Upper lobe of right lung (tissue), 1 donor: ENCODE measurements around the gene CCL20. TPM values are rescaled to one million over a fixed set of nuclear protein-coding genes. Genes with fewer than 3 reads are reported as not detected.
A peak's percentile ranks its signal among the peaks of the same experiment; 100 is the strongest.
"Not testable (repeated sequence)": the region's sequence is repeated elsewhere in the genome, so short reads cannot be mapped to it uniquely, and the experiment has no call there.

Experiments used
- ATAC-seq: fragments of 200-7000 bp; cut with Tn5 transposase; one replicate; pipeline ENCODE4 v1.9.1; 2020; ENCODE audit warnings: mild to moderate bottlenecking, moderate library complexity
- DNase-seq: peaks from one replicate; pipeline ENCODE4 v3.0.0-alpha.2; 2020
- H3K27ac ChIP-seq: fragments of 200-600 bp; one replicate; pipeline ENCODE4 v1.8.0; 2022
- H3K27me3 ChIP-seq: fragments of 200-600 bp; one replicate; pipeline ENCODE4 v1.8.0; 2022; ENCODE audit warnings: mild to moderate bottlenecking
- H3K36me3 ChIP-seq: fragments of 200-600 bp; one replicate; pipeline ENCODE4 v1.8.0; 2022
- H3K4me1 ChIP-seq: fragments of 200-600 bp; one replicate; pipeline ENCODE4 v1.8.0; 2022
- H3K4me3 ChIP-seq: fragments of 200-600 bp; one replicate; pipeline ENCODE4 v1.8.0; 2022; ENCODE audit warnings: mild to moderate bottlenecking
- H3K9me3 ChIP-seq: fragments of 200-600 bp; one replicate; pipeline ENCODE4 v1.8.0; 2022
- intact Hi-C: fragments of 100-400 bp; cut with DNase I; formaldehyde crosslinking; loops from one replicate; pipeline ENCODE4 v1.11.0; 2022
- total RNA-seq: library from RNA; stranded (reverse); fragmentation: NEBNext Ultra II Directional; extraction: Animal tissue kit (Norgen Biotek cat#: 25700); gene quantifications from one replicate; pipeline ENCODE4 v1.2.1, GENCODE V29; 2021
- TF ChIP-seq, protein P1 (sequence below): fragments of 200-600 bp; IDR thresholded peaks from one replicate; pipeline ENCODE4 v1.8.0; 2022; ENCODE audit warnings: antibody characterized with exemption
- donor health status: DM: no; HTN: yes; CAD: no; lungs with severe emphysema.

Gene CCL20
- total RNA-seq, 1 donor from 2014 or later, result 4.9 TPM

DNA sequence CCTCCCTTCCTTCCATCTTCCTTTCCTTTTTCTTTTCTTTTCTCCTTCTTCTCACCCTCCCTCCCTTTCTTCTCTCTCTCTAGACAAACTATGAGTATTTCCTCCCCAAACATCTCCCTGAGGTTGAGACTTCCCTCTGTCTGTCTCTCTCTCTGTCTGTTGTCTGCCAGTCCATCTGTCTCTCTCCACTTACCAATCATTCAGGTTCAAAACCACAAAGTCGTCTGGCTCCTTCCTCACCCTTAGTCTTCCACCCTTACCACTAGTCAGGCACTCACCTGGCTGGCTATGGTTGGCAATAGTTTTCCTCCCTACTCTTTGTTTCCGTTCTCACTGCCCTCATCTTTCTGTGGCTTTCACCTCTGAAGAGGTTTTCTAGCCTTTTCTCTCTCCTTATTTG is 12.9 kb downstream of the CCL20 start:
- Histone ChIP-seq H3K36me3 (no peaks in the 10 kb centered on the region), H3K4me1 (no peaks in the 10 kb centered on the region), H3K27ac (no peak overlapping the region), H3K27me3 (no peaks in the 10 kb centered on the region), H3K9me3 (no peaks in the 10 kb centered on the region), H3K4me3 (no peak overlapping the region)
- intact Hi-C loops, result no loop called here
- no peak for ATAC-seq
- no peak for DNase-seq
- TF ChIP-seq, protein P1, sequence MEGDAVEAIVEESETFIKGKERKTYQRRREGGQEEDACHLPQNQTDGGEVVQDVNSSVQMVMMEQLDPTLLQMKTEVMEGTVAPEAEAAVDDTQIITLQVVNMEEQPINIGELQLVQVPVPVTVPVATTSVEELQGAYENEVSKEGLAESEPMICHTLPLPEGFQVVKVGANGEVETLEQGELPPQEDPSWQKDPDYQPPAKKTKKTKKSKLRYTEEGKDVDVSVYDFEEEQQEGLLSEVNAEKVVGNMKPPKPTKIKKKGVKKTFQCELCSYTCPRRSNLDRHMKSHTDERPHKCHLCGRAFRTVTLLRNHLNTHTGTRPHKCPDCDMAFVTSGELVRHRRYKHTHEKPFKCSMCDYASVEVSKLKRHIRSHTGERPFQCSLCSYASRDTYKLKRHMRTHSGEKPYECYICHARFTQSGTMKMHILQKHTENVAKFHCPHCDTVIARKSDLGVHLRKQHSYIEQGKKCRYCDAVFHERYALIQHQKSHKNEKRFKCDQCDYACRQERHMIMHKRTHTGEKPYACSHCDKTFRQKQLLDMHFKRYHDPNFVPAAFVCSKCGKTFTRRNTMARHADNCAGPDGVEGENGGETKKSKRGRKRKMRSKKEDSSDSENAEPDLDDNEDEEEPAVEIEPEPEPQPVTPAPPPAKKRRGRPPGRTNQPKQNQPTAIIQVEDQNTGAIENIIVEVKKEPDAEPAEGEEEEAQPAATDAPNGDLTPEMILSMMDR, result no peak

DNA sequence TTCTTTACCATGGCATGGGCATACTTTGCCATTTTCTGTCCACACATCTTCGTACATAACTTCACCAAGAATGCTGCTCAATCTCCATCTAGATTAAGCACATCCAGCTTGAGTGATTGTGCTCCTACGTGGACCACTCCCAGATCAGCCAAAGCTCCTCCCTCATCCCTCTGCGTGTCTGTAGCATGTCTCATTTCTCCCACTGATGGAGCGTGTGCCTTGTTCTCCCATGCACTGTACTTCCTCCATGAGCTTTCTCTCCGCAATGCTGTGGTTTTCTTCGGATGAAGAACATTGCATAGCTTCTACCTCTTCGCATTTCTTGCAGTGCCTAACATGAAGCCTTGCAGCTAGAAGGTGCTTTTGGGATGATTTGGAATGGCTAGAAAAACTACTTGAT is 13.5 kb downstream of the CCL20 start:
- H3K27ac ChIP-seq, result no peak overlapping the region
- no peaks in the 10 kb centered on the region for H3K27me3 ChIP-seq
- no peak for DNase-seq
- intact Hi-C loops, result no loop called here
- no peaks in the 10 kb centered on the region for H3K36me3 ChIP-seq
- no peaks in the 10 kb centered on the region for H3K9me3 ChIP-seq
- peak; percentile 38 for ATAC-seq
- H3K4me3 ChIP-seq, result no peak overlapping the region
- TF ChIP-seq, protein P1, result no peak
- no peaks in the 10 kb centered on the region for H3K4me1 ChIP-seq

DNA sequence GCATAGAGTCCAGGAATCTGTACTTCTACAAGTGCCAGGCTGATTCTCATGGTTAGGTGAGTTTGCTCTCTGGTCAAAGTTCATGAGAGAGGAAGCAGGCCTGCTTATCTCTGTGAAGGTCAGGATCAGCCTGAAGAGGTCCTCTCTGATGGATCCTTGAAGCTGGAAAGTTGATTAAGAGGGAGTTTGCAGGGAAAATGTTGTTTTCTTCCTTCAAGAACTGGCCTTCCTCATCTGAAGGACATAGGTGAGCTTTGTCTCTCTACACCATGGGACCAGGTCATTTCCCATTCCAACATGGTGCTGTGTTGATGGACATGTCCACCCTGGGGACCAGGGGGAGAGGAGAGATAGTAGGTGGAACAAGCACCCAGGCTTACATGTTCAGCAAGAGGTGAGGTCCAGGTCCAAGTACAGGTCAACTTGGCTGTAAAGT is 14.9 kb downstream of the CCL20 start:
- Histone ChIP-seq H3K9me3 (no peaks in the 10 kb centered on the region), H3K27me3 (no peaks in the 10 kb centered on the region), H3K4me1 (no peaks in the 10 kb centered on the region), H3K4me3 (no peak overlapping the region), H3K36me3 (no peaks in the 10 kb centered on the region), H3K27ac (no peak overlapping the region)
- ATAC-seq (no peak), DNase-seq (no peak)
- TF ChIP-seq, protein P1, result no peak
- intact Hi-C loops, result no loop called here

DNA sequence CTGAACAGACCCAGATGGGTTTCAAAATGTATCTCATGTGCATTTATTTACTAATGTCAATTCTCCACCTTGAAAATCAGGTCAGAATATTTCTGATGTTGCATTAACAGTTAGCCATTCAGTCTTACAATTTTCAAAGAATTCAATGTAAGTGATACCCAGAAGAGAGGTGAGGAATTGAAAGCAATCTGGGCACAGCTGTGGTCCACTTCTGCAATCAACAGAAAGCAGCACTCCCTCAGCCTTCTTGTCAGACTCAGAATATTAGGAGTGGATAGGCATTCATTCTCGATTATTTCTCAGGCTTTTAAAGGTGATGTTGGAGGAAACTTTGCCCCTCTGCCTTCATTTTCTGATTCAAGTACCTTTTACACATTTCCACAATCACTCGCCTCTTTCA is 15.7 kb downstream of the CCL20 start:
- intact Hi-C loops, result no loop called here
- Histone ChIP-seq H3K27me3 (no peaks in the 10 kb centered on the region), H3K27ac (no peak overlapping the region), H3K9me3 (no peaks in the 10 kb centered on the region), H3K4me3 (no peak overlapping the region), H3K4me1 (no peaks in the 10 kb centered on the region), H3K36me3 (no peaks in the 10 kb centered on the region)
- ATAC-seq (no peak), DNase-seq (no peak)
- TF ChIP-seq, protein P1, result no peak

DNA sequence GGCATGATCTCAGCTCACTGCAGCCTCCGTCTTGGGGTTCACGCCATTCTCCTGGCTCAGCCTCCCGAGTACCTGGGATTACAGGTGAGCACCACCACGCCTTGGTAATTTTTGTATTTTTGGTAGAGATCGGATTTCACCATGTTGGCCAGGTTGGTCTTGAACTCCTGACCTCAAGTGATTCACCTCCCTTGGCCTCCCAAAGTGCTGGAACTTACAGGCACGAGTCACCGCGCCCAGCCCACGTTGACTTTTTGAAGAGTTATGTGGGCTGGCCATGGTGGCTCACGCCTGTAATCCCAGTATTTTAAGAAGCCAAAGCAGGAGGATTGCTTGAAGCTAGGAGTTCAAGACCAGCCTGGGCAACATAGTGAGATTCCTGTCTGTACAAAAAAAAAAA is 20.8 kb downstream of the CCL20 start:
- Histone ChIP-seq H3K36me3 (no peaks in the 10 kb centered on the region), H3K9me3 (no peaks in the 10 kb centered on the region), H3K27ac (no peak overlapping the region), H3K27me3 (no peaks in the 10 kb centered on the region), H3K4me1 (no peaks in the 10 kb centered on the region), H3K4me3 (no peak overlapping the region)
- DNase-seq (no peak), ATAC-seq (no peak)
- TF ChIP-seq, protein P1, result no peak
- intact Hi-C loops, result no loop called here

DNA sequence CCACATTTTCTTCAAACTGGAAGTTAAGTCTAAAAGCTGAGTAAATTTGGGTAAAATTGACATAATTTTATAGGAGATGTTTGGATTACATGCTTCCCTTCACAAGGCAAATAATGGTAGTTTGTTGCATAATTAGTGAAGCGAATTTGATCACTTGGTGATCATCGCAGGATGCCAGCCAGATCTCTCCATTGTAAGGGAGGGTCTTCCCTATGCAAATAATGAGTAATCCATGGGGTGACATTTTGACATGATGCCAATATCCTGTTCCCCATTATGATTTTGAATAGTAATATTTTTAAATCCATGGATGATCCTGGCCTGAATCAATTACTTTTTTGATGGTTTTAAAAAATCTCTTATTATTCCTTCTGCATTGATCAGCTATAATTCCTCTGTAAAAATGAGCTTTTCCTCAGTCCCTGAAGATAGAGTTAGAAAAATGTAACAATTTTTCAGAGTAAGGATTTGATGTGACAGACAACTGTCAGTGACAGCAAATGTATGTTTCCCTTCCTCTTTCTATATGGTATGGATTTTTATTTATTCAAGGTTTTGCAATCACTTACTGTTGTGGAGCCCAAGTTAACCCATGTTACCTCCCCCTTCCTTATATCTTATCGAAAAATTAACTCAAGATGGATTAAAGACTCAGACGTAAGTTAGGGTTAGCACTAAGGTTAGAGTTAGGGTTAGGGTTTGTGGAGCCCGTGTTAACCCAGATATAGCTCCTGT is 21.4 kb downstream of the CCL20 start:
- intact Hi-C loops, result no loop called here

DNA sequence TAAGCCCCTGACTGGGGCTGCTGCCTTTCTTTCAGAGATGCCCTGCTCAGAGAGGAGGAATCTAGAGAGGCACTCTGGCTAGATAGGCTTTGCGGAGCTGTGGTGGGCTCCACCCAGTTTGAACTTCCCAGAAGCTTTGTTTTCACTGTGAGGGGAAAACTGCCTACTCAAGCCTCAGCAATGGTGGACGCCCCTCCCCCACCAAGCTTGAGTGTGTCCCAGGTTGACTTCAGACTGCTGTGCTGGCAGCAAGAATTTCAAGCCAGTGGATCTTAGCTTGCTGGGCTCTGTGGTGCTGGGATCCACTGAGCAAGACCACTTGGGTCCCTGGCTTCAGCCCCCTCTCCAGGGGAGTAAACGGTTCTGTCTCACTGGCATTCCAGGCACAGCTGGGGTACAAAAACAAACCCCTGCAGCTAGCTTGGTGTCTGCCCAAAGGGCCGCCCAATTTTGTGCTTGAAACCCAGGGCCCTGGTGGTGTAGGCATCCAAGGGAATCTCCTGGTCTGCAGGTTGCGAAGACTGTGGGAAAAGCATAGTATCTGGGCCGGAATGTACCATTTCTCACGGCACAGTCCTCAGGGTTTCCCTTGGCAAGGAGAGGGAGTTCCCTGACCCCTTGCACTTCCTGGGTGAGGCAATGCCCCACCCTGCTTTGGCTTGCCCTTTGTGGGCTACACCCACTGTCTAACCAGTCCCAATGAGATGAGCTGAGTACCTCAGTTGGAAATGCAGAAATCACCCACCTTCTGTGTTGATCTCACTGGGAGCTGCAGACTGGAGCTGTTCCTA is 25.9 kb downstream of the CCL20 start:
- H3K4me1 ChIP-seq, DNase-seq, H3K36me3 ChIP-seq, H3K27me3 ChIP-seq, intact Hi-C loops, H3K27ac ChIP-seq, H3K4me3 ChIP-seq, H3K9me3 ChIP-seq: not testable (repeated sequence)
- ATAC-seq, result peak; percentile 29

More for the DNA sequence above, 21.4 kb downstream of the CCL20 start:
- ATAC-seq (no peak), DNase-seq (no peak)
- Histone ChIP-seq H3K9me3 (no peaks in the 10 kb centered on the region), H3K27me3 (no peaks in the 10 kb centered on the region), H3K27ac (no peak overlapping the region), H3K4me1 (no peaks in the 10 kb centered on the region), H3K36me3 (no peaks in the 10 kb centered on the region), H3K4me3 (no peak overlapping the region)
- TF ChIP-seq, protein P1, result no peak
